ENCODE results near the gene CRELD1.
A peak's percentile ranks its signal among the peaks of the same experiment; 100 is the strongest.

Gene CRELD1

GRCh38 chr3:9916734-9917680, 16.6 kb upstream of the CRELD1 start, which contains the start of gene IL17RC:
Gene IL17RC (plus strand): TSS chr3:9917098. CDS start chr3:9917316, 218 bp downstream.
- peak within 1 kb of the TSS; percentile 63 for H3K4me3 ChIP-seq (ENCODE audit: low read length)
- H3K9me3 ChIP-seq (ENCODE audit: insufficient read depth, low read depth, low read length): no peaks in the 10 kb centered on the region
- peak within 1 kb of the TSS; percentile 78 for H3K9ac ChIP-seq (ENCODE audit: low read depth, low read length)

GRCh38 chr3:9917820-9918219, 15.8 kb upstream of the CRELD1 start:
- no peak overlapping the region for H3K4me3 ChIP-seq (ENCODE audit: low read length)
- H3K9ac ChIP-seq (ENCODE audit: low read depth, low read length): no peak overlapping the region
- no peaks in the 10 kb centered on the region for H3K36me3 ChIP-seq (ENCODE audit: insufficient read depth, low read length)
- no peak overlapping the region for H3K27ac ChIP-seq (ENCODE audit: low read depth, low read length)
- peaks cover 18% of the 10 kb centered on the region for H3K27me3 ChIP-seq (ENCODE audit: insufficient read depth, low read length)
- H3K4me1 ChIP-seq (ENCODE audit: insufficient read depth, low read length): peaks cover 6% of the 10 kb centered on the region; the same call in 1 of the 2 replicates
- H3K9me3 ChIP-seq (ENCODE audit: insufficient read depth, low read depth, low read length): no peaks in the 10 kb centered on the region
- 95% methylated on average over 10 of the region's 10 CpGs for WGBS

More at GRCh38 chr3:9916734-9917680, 16.6 kb upstream of the CRELD1 start, which contains the start of gene IL17RC:
- 27% methylated on average over 19 of the region's 19 CpGs for WGBS
- H3K27ac ChIP-seq (ENCODE audit: low read depth, low read length): peak within 1 kb of the TSS; percentile 23; the same call in 1 of the 2 replicates
- peaks cover 6% of the 10 kb centered on the region; the same call in 1 of the 2 replicates for H3K4me1 ChIP-seq (ENCODE audit: insufficient read depth, low read length)
- H3K27me3 ChIP-seq (ENCODE audit: insufficient read depth, low read length): peaks cover 18% of the 10 kb centered on the region
- no peaks in the 10 kb centered on the region for H3K36me3 ChIP-seq (ENCODE audit: insufficient read depth, low read length)

DNA sequence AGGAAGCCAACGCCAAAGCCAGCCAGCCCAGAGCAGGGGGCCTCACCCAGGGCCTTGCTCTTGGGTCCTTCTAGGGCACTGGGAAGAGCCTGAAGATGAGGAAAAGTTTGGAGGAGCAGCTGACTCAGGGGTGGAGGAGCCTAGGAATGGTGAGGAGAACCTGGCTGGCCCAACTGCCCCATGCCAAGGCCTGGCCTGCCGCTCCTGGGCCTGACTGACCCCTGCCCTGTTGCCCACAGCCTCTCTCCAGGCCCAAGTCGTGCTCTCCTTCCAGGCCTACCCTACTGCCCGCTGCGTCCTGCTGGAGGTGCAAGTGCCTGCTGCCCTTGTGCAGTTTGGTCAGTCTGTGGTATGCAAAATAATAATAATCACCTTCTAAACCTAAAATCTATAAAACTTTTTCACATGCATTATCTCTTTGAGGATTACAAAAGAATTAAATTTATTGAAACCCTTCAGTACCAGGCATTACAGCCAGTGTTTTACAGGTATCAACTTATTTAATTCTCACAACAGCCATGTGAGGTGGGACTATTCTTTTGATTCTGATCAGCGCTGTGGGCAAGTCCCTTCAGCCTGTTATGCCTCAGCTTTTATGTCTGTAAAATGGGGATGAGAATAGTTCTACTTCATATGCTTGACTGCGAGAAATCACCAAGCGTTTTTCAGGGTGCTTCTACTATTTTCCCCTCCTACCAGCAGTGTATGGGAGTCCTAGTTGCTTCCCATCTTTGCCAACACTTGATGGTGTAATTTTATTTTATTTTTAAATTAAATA, 15.2 kb upstream of the CRELD1 start:
- 93% methylated on average over 7 of the region's 8 CpGs for WGBS
- Histone ChIP-seq H3K9ac (ENCODE audit: low read depth, low read length) (no peak overlapping the region), H3K36me3 (ENCODE audit: insufficient read depth, low read length) (no peaks in the 10 kb centered on the region), H3K4me3 (ENCODE audit: low read length) (no peak overlapping the region), H3K27ac (ENCODE audit: low read depth, low read length) (no peak overlapping the region), H3K4me1 (ENCODE audit: insufficient read depth, low read length) (peaks cover 6% of the 10 kb centered on the region; the same call in 1 of the 2 replicates), H3K27me3 (ENCODE audit: insufficient read depth, low read length) (peaks cover 18% of the 10 kb centered on the region), H3K9me3 (ENCODE audit: insufficient read depth, low read depth, low read length) (no peaks in the 10 kb centered on the region)

DNA sequence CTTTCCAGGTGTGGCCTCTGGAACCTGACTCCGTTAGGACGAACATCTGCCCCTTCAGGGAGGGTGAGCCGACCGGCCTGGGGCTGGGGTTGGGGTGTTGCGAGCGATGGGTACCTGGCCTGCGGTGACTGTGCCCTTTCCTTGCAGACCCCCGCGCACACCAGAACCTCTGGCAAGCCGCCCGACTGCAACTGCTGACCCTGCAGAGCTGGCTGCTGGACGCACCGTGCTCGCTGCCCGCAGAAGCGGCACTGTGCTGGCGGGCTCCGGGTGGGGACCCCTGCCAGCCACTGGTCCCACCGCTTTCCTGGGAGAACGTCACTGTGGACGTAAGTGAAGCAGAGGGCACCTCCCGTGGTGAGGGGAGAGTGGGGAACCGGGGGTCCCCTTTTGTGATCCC, 5.5 kb upstream of the CRELD1 start:
- no peak overlapping the region for H3K4me3 ChIP-seq (ENCODE audit: low read length)
- 91% methylated on average over 23 of the region's 23 CpGs for WGBS
- H3K27me3 ChIP-seq (ENCODE audit: insufficient read depth, low read length): no peaks in the 10 kb centered on the region
- no peak overlapping the region for H3K9ac ChIP-seq (ENCODE audit: low read depth, low read length)
- H3K36me3 ChIP-seq (ENCODE audit: insufficient read depth, low read length): no peaks in the 10 kb centered on the region
- H3K4me1 ChIP-seq (ENCODE audit: insufficient read depth, low read length): no peaks in the 10 kb centered on the region
- H3K9me3 ChIP-seq (ENCODE audit: insufficient read depth, low read depth, low read length): no peaks in the 10 kb centered on the region
- H3K27ac ChIP-seq (ENCODE audit: low read depth, low read length): no peak overlapping the region

DNA sequence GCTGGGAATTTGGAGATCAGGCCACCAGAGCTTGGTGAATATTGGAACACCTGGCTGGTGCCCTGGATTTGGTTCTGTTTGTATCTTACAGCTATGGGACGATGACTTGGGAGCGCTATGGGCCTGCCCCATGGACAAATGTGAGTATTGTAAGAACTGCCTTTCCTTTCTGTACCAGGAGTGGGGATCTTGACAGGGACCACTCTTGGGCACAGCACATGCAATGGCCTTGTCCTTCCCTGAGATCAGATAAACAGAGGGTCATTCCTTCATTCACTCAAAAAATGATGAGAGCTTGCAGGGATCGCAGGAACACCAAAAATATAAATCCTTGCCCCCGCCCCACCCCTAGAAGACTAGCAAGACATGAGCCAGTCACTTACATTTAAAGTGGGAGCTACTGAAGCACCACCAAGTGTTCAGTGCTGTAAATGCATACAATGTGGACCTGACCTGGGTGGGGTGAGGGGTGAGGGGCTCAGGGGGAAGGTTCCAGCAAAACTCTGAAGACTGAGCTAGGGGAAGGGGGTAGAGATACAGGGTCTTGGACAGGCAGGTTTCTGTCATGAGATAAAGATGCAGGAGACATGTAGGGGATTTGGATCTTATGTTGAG, 2.7 kb upstream of the CRELD1 start:
- WGBS: 96% methylated on average over 4 of the region's 4 CpGs

GRCh38 chr3:9932535-9932842, 1.1 kb upstream of the CRELD1 start:
- H3K36me3 ChIP-seq (ENCODE audit: insufficient read depth, low read length): peaks cover 4% of the 10 kb centered on the region; the same call in 1 of the 2 replicates
- H3K9ac ChIP-seq (ENCODE audit: low read depth, low read length): peak overlapping the region; percentile 60
- H3K27ac ChIP-seq (ENCODE audit: low read depth, low read length): no peak overlapping the region
- 12% methylated on average over 13 of the region's 13 CpGs for WGBS
- H3K27me3 ChIP-seq (ENCODE audit: insufficient read depth, low read length): no peaks in the 10 kb centered on the region
- H3K4me1 ChIP-seq (ENCODE audit: insufficient read depth, low read length): no peaks in the 10 kb centered on the region
- no peaks in the 10 kb centered on the region for H3K9me3 ChIP-seq (ENCODE audit: insufficient read depth, low read depth, low read length)
- peak overlapping the region; percentile 73 for H3K4me3 ChIP-seq (ENCODE audit: low read length)

More for the DNA sequence above, 2.7 kb upstream of the CRELD1 start:
- Histone ChIP-seq H3K9me3 (ENCODE audit: insufficient read depth, low read depth, low read length) (no peaks in the 10 kb centered on the region), H3K36me3 (ENCODE audit: insufficient read depth, low read length) (0 out of 2 replicates have a peak, but pooled peaks cover under 1% of the 10 kb centered on the region), H3K9ac (ENCODE audit: low read depth, low read length) (no peak overlapping the region), H3K4me3 (ENCODE audit: low read length) (no peak overlapping the region), H3K27ac (ENCODE audit: low read depth, low read length) (no peak overlapping the region), H3K4me1 (ENCODE audit: insufficient read depth, low read length) (no peaks in the 10 kb centered on the region), H3K27me3 (ENCODE audit: insufficient read depth, low read length) (no peaks in the 10 kb centered on the region)

- under 1% methylated on average over 77 of the region's 77 CpGs for WGBS
- Histone ChIP-seq H3K9ac (ENCODE audit: low read depth, low read length) (peak overlapping the region; percentile 72), H3K27me3 (ENCODE audit: insufficient read depth, low read length) (no peaks in the 10 kb centered on the region), H3K9me3 (ENCODE audit: insufficient read depth, low read depth, low read length) (no peaks in the 10 kb centered on the region), H3K4me1 (ENCODE audit: insufficient read depth, low read length) (no peaks in the 10 kb centered on the region), H3K4me3 (ENCODE audit: low read length) (peak overlapping the region; percentile 73), H3K36me3 (ENCODE audit: insufficient read depth, low read length) (peaks cover 4% of the 10 kb centered on the region; the same call in 1 of the 2 replicates), H3K27ac (ENCODE audit: low read depth, low read length) (peak overlapping the region; percentile 60; the same call in 1 of the 2 replicates)
Observed at GRCh38 chr3:9932843-9933560, 632 bp upstream of the CRELD1 start.

- Histone ChIP-seq H3K27ac (ENCODE audit: low read depth, low read length) (no peak overlapping the region), H3K9me3 (ENCODE audit: insufficient read depth, low read depth, low read length) (no peaks in the 10 kb centered on the region), H3K9ac (ENCODE audit: low read depth, low read length) (peak overlapping the region; percentile 75), H3K36me3 (ENCODE audit: insufficient read depth, low read length) (peaks cover 4% of the 10 kb centered on the region; the same call in 1 of the 2 replicates), H3K4me3 (ENCODE audit: low read length) (peak overlapping the region; percentile 73), H3K4me1 (ENCODE audit: insufficient read depth, low read length) (no peaks in the 10 kb centered on the region), H3K27me3 (ENCODE audit: insufficient read depth, low read length) (no peaks in the 10 kb centered on the region)
- 37% methylated on average over 11 of the region's 11 CpGs for WGBS
Observed at GRCh38 chr3:9934235-9934621, 594 bp downstream of the CRELD1 start.

DNA sequence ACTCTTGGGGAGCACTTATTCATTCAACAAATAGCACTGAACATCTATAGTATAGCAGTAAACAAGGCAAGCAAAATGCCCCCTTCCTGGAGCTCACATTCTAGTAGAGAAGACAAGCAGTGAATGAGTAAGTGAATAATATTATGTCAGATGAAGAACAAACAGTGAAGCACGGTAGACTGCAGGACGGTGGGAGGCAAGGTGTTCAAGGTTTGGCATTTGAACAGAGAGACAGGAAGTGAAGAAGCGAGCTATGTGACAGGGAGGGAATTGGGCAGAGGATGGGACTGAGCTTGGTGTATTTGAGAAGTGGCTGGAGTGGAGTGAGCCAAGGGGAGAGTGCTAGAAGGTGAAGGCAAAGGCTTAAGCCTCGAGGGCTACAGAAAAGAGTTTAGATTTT, 1.4 kb downstream of the CRELD1 start:
- no peaks in the 10 kb centered on the region for H3K9me3 ChIP-seq (ENCODE audit: insufficient read depth, low read depth, low read length)
- no peak overlapping the region for H3K27ac ChIP-seq (ENCODE audit: low read depth, low read length)
- H3K4me3 ChIP-seq (ENCODE audit: low read length): no peak overlapping the region
- peaks cover 4% of the 10 kb centered on the region; the same call in 1 of the 2 replicates for H3K36me3 ChIP-seq (ENCODE audit: insufficient read depth, low read length)
- 73% methylated on average over 4 of the region's 4 CpGs for WGBS
- no peak overlapping the region for H3K9ac ChIP-seq (ENCODE audit: low read depth, low read length)
- no peaks in the 10 kb centered on the region for H3K27me3 ChIP-seq (ENCODE audit: insufficient read depth, low read length)
- no peaks in the 10 kb centered on the region for H3K4me1 ChIP-seq (ENCODE audit: insufficient read depth, low read length)

- Histone ChIP-seq H3K4me1 (ENCODE audit: insufficient read depth, low read length) (no peaks in the 10 kb centered on the region), H3K4me3 (ENCODE audit: low read length) (no peak overlapping the region), H3K27ac (ENCODE audit: low read depth, low read length) (no peak overlapping the region), H3K27me3 (ENCODE audit: insufficient read depth, low read length) (no peaks in the 10 kb centered on the region), H3K36me3 (ENCODE audit: insufficient read depth, low read length) (peaks cover 6% of the 10 kb centered on the region; the same call in 1 of the 2 replicates), H3K9ac (ENCODE audit: low read depth, low read length) (no peak overlapping the region), H3K9me3 (ENCODE audit: insufficient read depth, low read depth, low read length) (no peaks in the 10 kb centered on the region)
- WGBS: 96% methylated on average over 5 of the region's 5 CpGs
Observed at GRCh38 chr3:9935966-9936510, 2.4 kb downstream of the CRELD1 start.
